ENCODE data around the gene SH3PXD2B. TPM values are rescaled to one million over a fixed set of nuclear protein-coding genes. Genes with fewer than 3 reads are reported as not detected.

SH3PXD2B gene
- total and polyA plus RNA-seq, 2 of the 4 experiments (the other 2 are of a cell fraction) = 8.2 to 14.4 TPM

GRCh38 chr5:172334641-172335040, 119.7 kb downstream of the SH3PXD2B start:
- ATAC-seq (ENCODE audit: low read depth) (no peak), DNase-seq (no peak)
- BruUV-seq (replicated peaks) = no TSS peak
- H4K8ac ChIP-seq (ENCODE audit: low read depth in 2 of 2, low read length in 2 of 2) = no peak overlapping the region
- TF ChIP-seq BHLHE40 (IDR thresholded peaks at IDR 0.05; ENCODE audit: low read depth, low read length) (no peak), MAFK (IDR thresholded peaks at IDR 0.05; ENCODE audit: low read depth, low read length) (no peak)
- intact Hi-C loops (cut with micrococcal nuclease) = no loop called here
- no peak overlapping the region for H3K27ac ChIP-seq (ENCODE audit: insufficient read depth, low read length)
- no peak overlapping the region for H2AK5ac ChIP-seq (ENCODE audit: low read depth, low read length)
- H2BK120ac ChIP-seq (ENCODE audit: low read depth, low read length) = no peak overlapping the region
- WGBS, 2 experiments (ENCODE audit: extremely low coverage in 2 of 2, insufficient read length in 1 of 2) = 97% methylated on average over 5 of the region's 9 CpGs; no CpG with 5 or more reads in 1 of the 2 experiments
- no peak overlapping the region for H4K91ac ChIP-seq (ENCODE audit: insufficient read depth, low read depth, low read length)
- H2BK5ac ChIP-seq (ENCODE audit: low read depth, low read length, poor library complexity, severe bottlenecking) = no peak overlapping the region
- H4K20me1 ChIP-seq (ENCODE audit: insufficient read depth, low read length) = no peaks in the 10 kb centered on the region; the same call in 1 of the 2 replicates
- H3K4me2 ChIP-seq (ENCODE audit: low read depth, low read length) = no peak overlapping the region
- H3K79me1 ChIP-seq (ENCODE audit: low read depth in 1 of 2, low read length in 2 of 2) = no peaks in the 10 kb centered on the region
- H2AK9ac ChIP-seq (replicated peaks; ENCODE audit: low read depth, low read length, poor library complexity) = no peak overlapping the region
- no peaks in the 10 kb centered on the region for H3K4me1 ChIP-seq (ENCODE audit: control insufficient read depth, insufficient read depth, low read length)
- CTCF ChIA-PET = no interaction called here
- peaks cover 44% of the 10 kb centered on the region for H3K36me3 ChIP-seq (ENCODE audit: control insufficient read depth, insufficient read depth, low read length)
- no peak overlapping the region for H3K14ac ChIP-seq (replicated peaks; ENCODE audit: low read depth, low read length)
- no peaks in the 10 kb centered on the region for H3K9me1 ChIP-seq (ENCODE audit: insufficient read depth, low read length)
- no peak overlapping the region for H3K23ac ChIP-seq (ENCODE audit: low read depth, low read length)
- no peak overlapping the region for H2BK15ac ChIP-seq (ENCODE audit: low read depth, low read length)
- no peak overlapping the region for H2BK20ac ChIP-seq (ENCODE audit: low read depth, low read length)
- no peak overlapping the region for H3K18ac ChIP-seq (ENCODE audit: low read depth, low read length)
- H3K4me3 ChIP-seq (ENCODE audit: insufficient read depth, low read depth, low read length) = no peak overlapping the region
- POLR2A ChIA-PET (ENCODE audit: unreplicated experiment) = no interaction called here
- H3K9me3 ChIP-seq (ENCODE audit: control insufficient read depth, insufficient read depth, low read length) = no peaks in the 10 kb centered on the region
- no peak overlapping the region for H4K5ac ChIP-seq (ENCODE audit: low read depth, low read length)
- dilution Hi-C loops (cut with HindIII; ENCODE audit: low sequenced_read_pairs, unreplicated experiment) = no loop called here
- H3K9ac ChIP-seq (ENCODE audit: low read depth, low read length) = no peak overlapping the region
- no peak overlapping the region for H3K4ac ChIP-seq (ENCODE audit: low read depth, low read length)
- in situ Hi-C loops (cut with MboI; ENCODE audit: low sequenced_read_pairs) = no loop called here
- no peak overlapping the region for H3K56ac ChIP-seq (ENCODE audit: extremely low read depth, insufficient read depth, low read length)
- H3K27me3 ChIP-seq (ENCODE audit: control insufficient read depth, insufficient read depth, low read length) = no peaks in the 10 kb centered on the region
- no peak overlapping the region for H2AFZ ChIP-seq (replicated peaks; ENCODE audit: low read length, poor library complexity)

Measured in IMR-90 (cell line).